ENCODE data around the gene HOXA11. TPM values are rescaled to one million over a fixed set of nuclear protein-coding genes. Genes with fewer than 3 reads are reported as not detected.

Gene HOXA11
- total and polyA plus RNA-seq, 10 donors: not detected

GRCh38 chr7:27205325-27206280 is 20.6 kb upstream of the HOXA11 start:
- peaks cover 17 to 100% (median 96%) of the 10 kb centered on the region in 7 donors for H3K27me3 ChIP-seq (replicated peaks in 1 of 7)
- H3K4me1 ChIP-seq: peaks cover 10 to 54% (median 36%) of the 10 kb centered on the region in 6 donors
- WGBS, 5 donors: 6 to 12% (median 8%) methylated on average over 42 to 52 of the region's 52 CpGs
- intact Hi-C loops (cut with DNase I; ENCODE audit: low total_unique reads): loop anchor here (5.0 kb wide), 1 partner anchor 372 kb away; no protein-coding TSS in a partner anchor
- H3K9me3 ChIP-seq: no peaks in the 10 kb centered on the region
- H3K4me3 ChIP-seq: peak overlapping the region in 1 of 8 donors; percentile 36
- TF ChIP-seq CTCF (IDR thresholded peaks at IDR 0.05 in 8 of 11, conservative IDR thresholded peaks at IDR 0.05 in 3 of 11) (no peak), POLR2A (IDR thresholded peaks at IDR 0.05) (no peak), POLR2AphosphoS5 (IDR thresholded peaks at IDR 0.05) (no peak)
- no peaks in the 10 kb centered on the region for H3K36me3 ChIP-seq
- H3K27ac ChIP-seq: no peak overlapping the region
- no peak for DNase-seq

- intact Hi-C loops (cut with DNase I; ENCODE audit: low total_unique reads): loop anchor here (5.0 kb wide), 1 partner anchor 372 kb away; no protein-coding TSS in a partner anchor
- Histone ChIP-seq H3K4me3 (peak overlapping the region in 2 of 8 donors; percentile 22 to 36), H3K27me3 (replicated peaks in 1 of 7) (peaks cover 21 to 100% (median 96%) of the 10 kb centered on the region in 7 donors), H3K27ac (no peak overlapping the region), H3K4me1 (peaks cover 12 to 53% (median 39%) of the 10 kb centered on the region in 6 donors), H3K9me3 (no peaks in the 10 kb centered on the region), H3K36me3 (no peaks in the 10 kb centered on the region)
- TF ChIP-seq CTCF (IDR thresholded peaks at IDR 0.05 in 8 of 11, conservative IDR thresholded peaks at IDR 0.05 in 3 of 11) (no peak), POLR2AphosphoS5 (IDR thresholded peaks at IDR 0.05) (peak in 1 of 3 donors; percentile 40)
- DNase-seq: peak; percentile 77
- WGBS, 5 donors: 5 to 13% (median 9%) methylated on average over 13 to 41 of the region's 41 CpGs
These were observed 19.9 kb upstream of the HOXA11 start for GRCh38 chr7:27204851-27205322.

GRCh38 chr7:27203964-27204594 is 19.0 kb upstream of the HOXA11 start:
- WGBS, 5 donors: 17 to 27% (median 19%) methylated on average over 4 of the region's 4 CpGs
- TF ChIP-seq CTCF (IDR thresholded peaks at IDR 0.05 in 8 of 11, conservative IDR thresholded peaks at IDR 0.05 in 3 of 11): no peak
- no peak for TF ChIP-seq POLR2AphosphoS5 (IDR thresholded peaks at IDR 0.05)
- TF ChIP-seq POLR2A (IDR thresholded peaks at IDR 0.05): no peak
- H3K4me1 ChIP-seq: peaks cover 12 to 58% (median 43%) of the 10 kb centered on the region in 6 donors
- no peaks in the 10 kb centered on the region for H3K9me3 ChIP-seq
- H3K27me3 ChIP-seq (replicated peaks in 1 of 7): peaks cover 19 to 100% (median 94%) of the 10 kb centered on the region in 7 donors
- no peak overlapping the region for H3K4me3 ChIP-seq
- intact Hi-C loops (cut with DNase I; ENCODE audit: low total_unique reads): no loop called here
- no peaks in the 10 kb centered on the region for H3K36me3 ChIP-seq
- no peak overlapping the region for H3K27ac ChIP-seq
- DNase-seq: no peak
